K562 (cell line): ENCODE data around the gene TP73. TPM values are rescaled to one million over a fixed set of nuclear protein-coding genes. Genes with fewer than 3 reads are reported as not detected.

Experiments used
- ATAC-seq: fragments of 200-7000 bp; cut with Tn5 transposase; 3 replicates; pipeline ENCODE4 v1.9.1; 2020; ENCODE audit warnings: moderate library complexity
- BruUV-seq: library from RNA; stranded (reverse); fragments of 400-500 nt; replicated peaks from 2 replicates; lab custom pipeline; 2021; lab: Mats Ljungman, UMichigan
- CTCF ChIA-PET: fragments of 300-600 bp; formaldehyde crosslinking; extraction: SDS; loops from one replicate; lab custom pipeline; 2021; ENCODE audit warnings: low intra/inter-chr PET ratio; lab: Yijun Ruan, JAX
- POLR2A ChIA-PET: fragments of 300-600, 350-650 bp; sonication (Branson Sonifier 250); formaldehyde crosslinking; extraction: SDS; loops from one replicate; lab custom pipeline; 2021; ENCODE audit warnings: antibody characterized with exemption, inconsistent platforms; lab: Yijun Ruan, JAX
- DNase-seq, 4 experiments: peaks; one replicate each; pipeline versions ENCODE4 v3.0.0 to v3.0.0-alpha.2; 2011 to 2018; ENCODE audit warnings: low spot score in 3 of 4, mixed read lengths in 3 of 4; ENCODE audit errors: extremely low read depth in 1 of 4
- FAIRE-seq: peaks from 2 replicates; lab custom pipeline; 2011; peaks lifted over from hg19 to GRCh38; lab: Jason Lieb, UNC
- H2AFZ ChIP-seq: 2 replicates; pipeline ENCODE4 v1.6.0; 2011; ENCODE audit warnings: low read depth, low read length, control low read depth, inconsistent platforms
- H3K27ac ChIP-seq: fragments of 200-600 bp; 3 replicates; pipeline ENCODE4 v1.8.0; 2011; ENCODE audit warnings: low read depth, mild to moderate bottlenecking, control low read depth, inconsistent platforms, low read length, moderate library complexity, mixed read lengths; ENCODE audit errors: extremely low read depth
- H3K27me3 ChIP-seq, 2 experiments: fragments of 300-600 bp in 1 of 2; 2 replicates in 1 of 2; 3 replicates in 1 of 2; pipeline versions ENCODE4 v1.6.0 to v1.8.0; 2011; ENCODE audit warnings: inconsistent platforms in 2 of 2, low read length in 2 of 2, mild to moderate bottlenecking in 1 of 2, mixed read lengths in 1 of 2, moderate library complexity in 1 of 2; ENCODE audit not compliant: control insufficient read depth in 2 of 2, insufficient read depth in 2 of 2
- H3K36me3 ChIP-seq: fragments of 300-600 bp; 3 replicates; pipeline ENCODE4 v1.8.0; 2011; ENCODE audit warnings: mild to moderate bottlenecking, low read length, inconsistent platforms; ENCODE audit not compliant: control insufficient read depth, insufficient read depth
- H3K4me1 ChIP-seq, 2 experiments: fragments of 200-600 bp in 1 of 2; replicated peaks in 1 of 2; 2 replicates in 1 of 2; 3 replicates in 1 of 2; pipeline versions ENCODE4 v1.5.1 to v1.8.0; 2011; ENCODE audit warnings: inconsistent platforms in 2 of 2, low read length in 2 of 2, mild to moderate bottlenecking in 1 of 2, mixed read lengths in 1 of 2, moderate library complexity in 1 of 2; ENCODE audit not compliant: control insufficient read depth in 2 of 2, insufficient read depth in 2 of 2
- H3K4me2 ChIP-seq: 2 replicates; pipeline ENCODE4 v1.6.1; 2011; ENCODE audit warnings: low read length, control low read depth, inconsistent platforms, mixed read lengths; ENCODE audit not compliant: insufficient read depth
- H3K4me3 ChIP-seq: fragments of 200-600 bp; sonication (generic), shearing (Covaris generic); 2 replicates; pipeline ENCODE4 v1.5.1; 2016; ENCODE audit warnings: control low read depth, inconsistent platforms
- H3K79me2 ChIP-seq: fragments of 200-600 bp; 3 replicates; pipeline ENCODE4 v1.8.0; 2011; ENCODE audit warnings: low read length, inconsistent platforms; ENCODE audit not compliant: control insufficient read depth, insufficient read depth
- H3K9ac ChIP-seq, 2 experiments: 2 replicates each; pipeline versions ENCODE4 v1.6.0 to v1.6.1; 2011; ENCODE audit warnings: low read depth in 2 of 2, low read length in 2 of 2, control low read depth in 1 of 2, inconsistent platforms in 1 of 2, mild to moderate bottlenecking in 1 of 2, mixed read lengths in 1 of 2; ENCODE audit not compliant: insufficient read depth in 1 of 2
- H3K9me1 ChIP-seq: one replicate; pipeline ENCODE4 v1.6.0; 2011; ENCODE audit warnings: inconsistent platforms, mild to moderate bottlenecking, low read length, moderate library complexity; ENCODE audit not compliant: control insufficient read depth, insufficient read depth
- H3K9me3 ChIP-seq: replicated peaks from 2 replicates; pipeline ENCODE4 v1.5.1; 2011; ENCODE audit warnings: low read depth, low read length, inconsistent platforms; ENCODE audit not compliant: control insufficient read depth, insufficient read depth
- H4K20me1 ChIP-seq: replicated peaks from 2 replicates; pipeline ENCODE4 v1.6.1; 2011; ENCODE audit warnings: low read length, inconsistent platforms, mixed read lengths; ENCODE audit not compliant: control insufficient read depth, insufficient read depth
- ILF3 ChIP-seq: fragments of 450-650 bp; IDR thresholded peaks from 2 replicates; pipeline ENCODE4 v1.6.1; 2018; ENCODE audit warnings: antibody characterized with exemption, mild to moderate bottlenecking, moderate library complexity, borderline replicate concordance
- MAFF ChIP-seq: IDR thresholded peaks from 2 replicates; pipeline ENCODE4 v1.6.1; 2012; ENCODE audit warnings: low read length, improper control_type of control experiment
- NR2C2 ChIP-seq, 2 experiments: fragments of 200-800 bp in 1 of 2; sonication (Bioruptor generic) in 1 of 2; sonication (generic) in 1 of 2; formaldehyde crosslinking in 1 of 2; IDR thresholded peaks; 2 replicates each; pipeline versions ENCODE4 v1.6.1 to v1.8.0; 2016 to 2022; ENCODE audit warnings: mild to moderate bottlenecking in 1 of 2, missing compliant biosample characterization in 1 of 2, missing genetic modification characterization in 1 of 2, missing genetic modification reagents in 1 of 2
- SAP30 ChIP-seq: fragments of 200-600 bp; sonication (generic); IDR thresholded peaks from 2 replicates; pipeline ENCODE4 v1.6.1; 2012; ENCODE audit warnings: borderline replicate concordance, low read depth, mild to moderate bottlenecking, moderate library complexity, low read length, control low read depth, inconsistent platforms; ENCODE audit not compliant: insufficient read depth, poor library complexity, severe bottlenecking
- WGBS: fragments of 100-300 bp; shearing (Covaris generic); methylation state at CpG from one replicate; pipeline ENCODE4 v1.1.6; 2016; ENCODE audit warnings: low coverage, mixed read lengths; ENCODE audit not compliant: insufficient coverage; ENCODE audit errors: missing lambda C conversion rate; 5-methylcytosine and 5-hydroxymethylcytosine counted together
- in situ Hi-C: fragments of 300-500 bp; cut with MboI; formaldehyde crosslinking; loops from 4 replicates; pipeline ENCODE4 v1.15.0; 2018; ENCODE audit warnings: inconsistent platforms, mixed read lengths
- intact Hi-C: fragments of 100-400 bp; cut with micrococcal nuclease; formaldehyde crosslinking; loops from 2 replicates; pipeline ENCODE4 v1.14.2; 2022
- polyA plus RNA-seq, 8 experiments: library from polyadenylated mRNA; depleted of rRNA in 4 of 8; stranded (reverse) in 5 of 8; unstranded in 3 of 8; fragments of >200 nt; fragmentation: Nextera tagmentation in 2 of 8; fragmentation: Illumina TruSeq in 1 of 8; extraction: Ambion mirVana in 2 of 8; extraction: Trizol in 1 of 8; gene quantifications; 2 replicates each; pipeline versions ENCODE4 v1.2.1 to v1.2.3, GENCODE V29; 2011 to 2014; ENCODE audit warnings: inconsistent platforms in 1 of 8, missing spikeins in 1 of 8
- total RNA-seq, 7 experiments: library from RNA; depleted of rRNA in 6 of 7; stranded (reverse); fragments of >200 nt in 6 of 7; fragmentation: Illumina TruSeq in 2 of 7; extraction: Trizol in 2 of 7; gene quantifications; 2 replicates each; pipeline versions ENCODE4 v1.2.1 to v1.2.3, GENCODE V29; 2011 to 2021; ENCODE audit warnings: low replicate concordance in 1 of 7

The TP73 gene
- total and polyA plus RNA-seq, 9 of the 15 experiments (the other 6 are each of a cell fraction or from before 2014, with no cell fraction given): 0.07 to 1.6 (median 0.40) TPM; not detected in 2

DNA sequence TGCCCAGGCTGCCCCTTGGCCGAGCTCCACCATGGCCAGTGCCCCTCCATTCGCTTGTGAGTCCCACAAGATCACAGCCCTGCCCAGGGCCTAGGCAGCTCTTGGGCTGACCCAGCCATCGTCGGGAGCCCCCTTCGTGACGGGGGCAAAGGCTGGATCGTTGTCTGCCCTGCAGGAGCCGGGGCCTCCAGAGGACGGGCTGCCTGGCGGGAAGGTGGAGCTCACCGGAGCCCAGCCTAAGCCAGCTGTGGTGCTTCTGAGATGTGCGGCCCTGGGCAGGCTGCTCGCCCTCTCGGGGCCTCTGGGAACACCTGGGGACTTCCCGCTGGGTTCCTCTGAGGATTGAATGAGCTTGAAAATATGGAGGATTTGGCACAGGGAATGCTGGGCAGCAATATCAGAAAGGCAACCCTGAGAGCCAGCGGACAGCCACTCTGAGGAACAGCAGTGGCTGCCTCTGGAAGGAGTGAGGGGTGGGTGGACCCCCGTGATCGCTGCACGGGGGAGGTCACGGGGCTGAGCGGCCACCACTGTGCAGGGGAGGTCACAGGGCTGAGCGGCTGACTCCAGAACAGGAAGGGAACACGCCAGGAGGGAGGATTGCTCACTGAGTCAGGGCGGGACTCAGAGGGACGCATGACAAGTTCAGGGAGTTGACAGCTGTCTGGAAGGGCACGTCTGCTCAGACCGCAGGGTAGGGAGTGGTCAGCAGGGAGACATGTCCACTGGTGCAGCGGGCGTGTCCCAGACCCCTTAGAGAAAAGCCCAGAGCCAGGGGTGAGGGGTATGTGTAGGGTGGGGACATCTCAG lies 19.3 kb downstream of the TP73 start (continued):
- peak; percentile 43 for TF ChIP-seq SAP30
- no peak for TF ChIP-seq MAFF

- Histone ChIP-seq H3K36me3 (no peaks in the 10 kb centered on the region), H2AFZ (no peak overlapping the region), H3K9me3 (no peaks in the 10 kb centered on the region), H3K4me1 (peaks cover 3 to 64% of the 10 kb centered on the region in 2 experiments; a peak in 3 of 5 replicates), H3K4me3 (no peak overlapping the region), H4K20me1 (peaks cover 57% of the 10 kb centered on the region), H3K9me1 (peaks cover 4% of the 10 kb centered on the region), H3K9ac (no peak overlapping the region; a peak in 1 of 4 replicates), H3K4me2 (no peak overlapping the region), H3K27ac (no peak overlapping the region), H3K79me2 (no peaks in the 10 kb centered on the region), H3K27me3 (peaks cover 48 to 82% of the 10 kb centered on the region in 2 experiments; a peak in 4 of 5 replicates)
- no TSS peak for BruUV-seq
- WGBS: 6% methylated on average over 21 of the region's 21 CpGs
- ChIA-PET CTCF (no interaction called here), POLR2A (interaction anchor here (0.6 to 1.6 kb wide), 5 partner anchors 11 to 85 kb away, joined by 3 to 4 read pairs (median 3); partner anchors contain the start of gene WRAP73)
- DNase-seq (no peak), FAIRE-seq (no peak), ATAC-seq (no peak)
- in situ Hi-C loops: no loop called here
- no peak for TF ChIP-seq ILF3
- no peak for TF ChIP-seq NR2C2 (CRISPR knock-in tag; IDR thresholded peaks at IDR 0.05)
- TF ChIP-seq NR2C2 (tag; IDR thresholded peaks at IDR 0.05): peak; percentile 26; the same call in 1 of the 2 replicates
- intact Hi-C loops: no loop called here
Measured at GRCh38 chr1:3672231-3672970, 20.1 kb downstream of the TP73 start.
